GM12801 (cell line): ENCODE data around the gene CGB1.

ENCODE experiments used
- TF ChIP-seq, protein P1 (sequence below): IDR thresholded peaks from one replicate; pipeline ENCODE4 v1.5.1; 2011; ENCODE audit warnings: control low read depth; ENCODE audit not compliant: insufficient read length; ENCODE audit errors: extremely low read depth

Gene CGB1

DNA sequence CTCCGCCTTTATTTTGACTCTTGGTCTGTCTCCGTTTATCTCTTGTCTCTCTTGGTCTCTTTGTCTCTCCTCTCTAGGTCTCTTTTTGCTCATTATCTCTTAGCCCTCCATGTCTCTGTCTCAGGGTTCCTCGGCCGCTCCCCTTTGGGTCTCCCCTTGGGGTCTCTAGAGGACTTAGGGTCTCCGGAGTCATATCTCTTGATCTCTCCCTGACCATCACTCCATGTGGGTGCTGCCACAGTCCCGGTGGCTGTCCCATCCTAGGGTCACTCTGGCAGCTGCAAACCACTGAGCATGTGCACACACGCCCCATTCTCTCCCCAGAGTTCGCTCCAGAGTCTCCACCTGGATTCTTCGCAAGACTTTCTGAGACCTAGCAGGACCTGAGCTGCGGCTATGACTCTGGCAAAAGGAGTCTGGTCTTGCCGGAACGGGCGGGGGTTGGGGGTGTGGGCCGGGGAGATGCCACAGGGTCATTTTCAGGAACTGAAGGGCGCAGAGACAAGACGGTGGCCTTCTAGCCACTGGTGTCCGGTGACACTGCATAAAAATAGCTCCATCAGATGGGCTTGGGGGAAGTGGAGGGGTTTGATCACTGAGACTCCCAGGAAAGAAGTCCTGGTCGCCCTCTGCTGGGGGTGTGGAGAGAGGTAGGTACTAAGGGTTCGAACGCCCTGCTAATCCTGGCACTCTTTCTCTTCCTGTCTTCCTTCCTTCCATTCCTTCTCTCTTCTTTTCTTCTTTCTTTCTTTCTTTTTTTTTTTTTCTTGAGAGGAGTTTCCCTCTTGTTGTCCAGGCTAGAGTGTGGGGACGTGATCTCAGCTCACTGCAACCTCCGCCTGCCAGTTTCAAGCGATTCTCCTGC is 37.1 kb upstream of the CGB1 start:
- TF ChIP-seq, protein P1, sequence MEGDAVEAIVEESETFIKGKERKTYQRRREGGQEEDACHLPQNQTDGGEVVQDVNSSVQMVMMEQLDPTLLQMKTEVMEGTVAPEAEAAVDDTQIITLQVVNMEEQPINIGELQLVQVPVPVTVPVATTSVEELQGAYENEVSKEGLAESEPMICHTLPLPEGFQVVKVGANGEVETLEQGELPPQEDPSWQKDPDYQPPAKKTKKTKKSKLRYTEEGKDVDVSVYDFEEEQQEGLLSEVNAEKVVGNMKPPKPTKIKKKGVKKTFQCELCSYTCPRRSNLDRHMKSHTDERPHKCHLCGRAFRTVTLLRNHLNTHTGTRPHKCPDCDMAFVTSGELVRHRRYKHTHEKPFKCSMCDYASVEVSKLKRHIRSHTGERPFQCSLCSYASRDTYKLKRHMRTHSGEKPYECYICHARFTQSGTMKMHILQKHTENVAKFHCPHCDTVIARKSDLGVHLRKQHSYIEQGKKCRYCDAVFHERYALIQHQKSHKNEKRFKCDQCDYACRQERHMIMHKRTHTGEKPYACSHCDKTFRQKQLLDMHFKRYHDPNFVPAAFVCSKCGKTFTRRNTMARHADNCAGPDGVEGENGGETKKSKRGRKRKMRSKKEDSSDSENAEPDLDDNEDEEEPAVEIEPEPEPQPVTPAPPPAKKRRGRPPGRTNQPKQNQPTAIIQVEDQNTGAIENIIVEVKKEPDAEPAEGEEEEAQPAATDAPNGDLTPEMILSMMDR, result no peak

GRCh38 chr19:49071860-49072547 is 35.3 kb upstream of the CGB1 start:
- TF ChIP-seq, protein P1, result no peak

GRCh38 chr19:49070416-49070815 is 33.7 kb upstream of the CGB1 start:
- TF ChIP-seq, protein P1, result no peak

GRCh38 chr19:49069026-49069425 is 32.3 kb upstream of the CGB1 start:
- TF ChIP-seq, protein P1, result no peak

DNA sequence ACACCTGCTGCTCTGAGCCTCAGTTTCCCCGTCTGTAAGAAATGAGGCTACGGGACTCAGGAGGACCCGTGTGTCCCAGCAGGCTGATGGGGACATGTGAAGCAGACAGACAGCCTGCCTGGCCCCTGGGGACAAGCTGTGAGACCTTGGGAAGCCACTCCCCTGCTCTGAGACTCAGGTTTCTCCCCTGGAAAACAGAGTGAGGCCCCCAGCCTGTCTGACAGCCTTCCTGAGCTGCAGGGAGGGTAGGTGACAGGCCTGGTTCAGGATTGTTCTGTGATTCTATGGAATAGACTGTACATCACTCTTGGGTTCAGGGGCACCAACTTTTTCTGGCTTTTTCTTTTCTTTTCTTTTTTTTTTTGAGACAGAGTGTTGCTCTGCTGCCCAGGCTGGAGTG is 30.9 kb upstream of the CGB1 start:
- TF ChIP-seq, protein P1, result no peak

DNA sequence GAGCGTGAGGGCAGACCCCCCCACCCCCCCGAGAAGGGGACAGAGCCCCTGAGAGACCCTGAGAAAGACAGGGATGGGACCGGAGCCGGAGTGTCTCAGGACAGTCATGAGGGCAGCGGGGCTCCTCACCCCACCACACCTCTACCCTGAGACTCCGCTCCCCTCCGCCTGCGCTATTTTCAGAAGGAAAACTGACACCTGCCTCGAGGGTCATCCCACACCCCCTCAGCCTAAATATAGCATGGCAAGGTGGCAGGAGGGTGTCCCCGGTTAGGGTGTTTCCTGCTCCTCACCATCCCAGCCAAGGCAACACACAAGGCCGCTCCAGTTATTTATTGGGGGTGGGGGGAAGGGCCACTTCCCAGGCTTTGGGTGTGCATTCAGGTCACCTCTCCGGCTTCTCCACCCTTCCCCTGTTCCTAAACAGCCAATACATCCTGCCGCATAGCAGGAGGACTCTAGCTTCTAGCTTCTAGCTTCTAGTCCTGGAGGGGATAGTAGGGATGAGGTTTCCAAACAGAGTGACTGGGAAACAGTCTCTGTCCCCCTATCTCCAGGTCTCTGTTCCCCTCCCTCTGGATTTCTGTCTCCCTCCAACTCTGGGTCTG is 29.3 kb upstream of the CGB1 start:
- TF ChIP-seq, protein P1, result no peak
